Measurements from ENCODE around the gene PDE3B.

GRCh38 chr11:14700593-14700992 lies 57.0 kb downstream of the PDE3B start:
- TF ChIP-seq YY1 (IDR thresholded peaks at IDR 0.05; ENCODE audit: low read depth) (no peak), FOSL2 (IDR thresholded peaks at IDR 0.05; ENCODE audit: borderline replicate concordance, low read depth) (no peak)

Measured in SK-N-SH (cell line).